NCI-H524 treated with DMSO at 0.1 percent for 48 hours (cell line): ENCODE data around the gene NUMA1.

Experiments used
- DNase-seq: peaks from one replicate; lab custom pipeline; 2025; lab: John Stamatoyannopoulos, UW

The NUMA1 gene

DNA sequence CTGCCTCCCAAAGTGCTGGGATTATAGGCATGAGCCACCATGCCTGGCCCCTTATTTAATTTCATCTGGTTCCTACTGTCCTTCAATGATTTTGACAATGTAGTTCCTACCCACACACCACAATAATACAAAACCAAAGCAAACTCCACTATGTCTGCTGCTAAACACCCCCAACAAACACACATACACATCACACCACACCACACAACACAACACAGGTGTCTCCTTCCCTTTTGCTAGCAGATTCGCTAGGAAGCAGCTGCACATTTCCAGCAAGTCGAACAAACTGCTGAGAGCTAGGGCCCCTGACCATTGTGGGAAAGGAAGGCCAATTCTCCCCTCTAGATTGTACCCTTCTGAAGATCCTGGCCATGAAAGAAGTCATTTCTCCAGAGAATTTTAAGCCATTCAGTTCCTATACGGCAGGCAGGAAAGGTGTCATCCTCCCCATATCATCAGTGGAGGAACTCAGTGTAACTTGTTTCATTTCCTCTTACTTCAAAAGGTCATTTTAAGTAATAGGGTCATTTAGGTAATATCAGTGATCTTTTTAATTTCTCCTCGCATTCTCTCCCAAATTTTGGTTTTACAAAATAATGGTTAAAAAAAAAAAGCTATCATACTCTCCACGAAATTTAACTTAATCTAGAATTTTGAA is 18.5 kb downstream of the NUMA1 start:
- no peak for DNase-seq

DNA sequence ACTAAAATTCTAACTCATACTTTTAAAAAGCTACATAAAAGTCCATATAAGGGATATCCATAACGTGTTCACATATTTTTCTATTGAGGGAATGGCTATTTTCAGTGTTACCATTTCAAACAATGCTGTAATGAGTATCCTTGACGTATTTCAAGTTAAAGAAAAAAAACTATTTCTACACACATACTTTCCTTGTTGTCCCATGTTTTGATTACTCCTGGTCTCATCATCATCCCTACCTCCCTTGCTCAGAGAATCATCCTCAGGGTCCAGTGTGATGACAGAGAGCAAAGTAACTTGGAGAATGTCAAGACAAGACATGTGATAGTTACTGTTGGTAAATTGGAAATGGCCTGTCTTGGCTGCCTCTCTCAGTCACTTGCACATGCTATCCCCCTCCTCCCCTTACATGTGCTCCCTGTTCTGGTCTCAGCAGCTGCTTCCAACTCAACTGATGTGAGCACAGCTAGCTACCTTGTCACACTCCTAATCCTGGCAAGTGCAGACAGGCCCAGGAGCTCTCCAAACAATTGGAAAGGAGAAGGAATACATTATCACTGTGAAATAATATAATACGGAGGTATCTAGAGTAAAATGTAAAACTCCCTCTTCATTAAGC is 21.8 kb downstream of the NUMA1 start:
- DNase-seq = no peak

DNA sequence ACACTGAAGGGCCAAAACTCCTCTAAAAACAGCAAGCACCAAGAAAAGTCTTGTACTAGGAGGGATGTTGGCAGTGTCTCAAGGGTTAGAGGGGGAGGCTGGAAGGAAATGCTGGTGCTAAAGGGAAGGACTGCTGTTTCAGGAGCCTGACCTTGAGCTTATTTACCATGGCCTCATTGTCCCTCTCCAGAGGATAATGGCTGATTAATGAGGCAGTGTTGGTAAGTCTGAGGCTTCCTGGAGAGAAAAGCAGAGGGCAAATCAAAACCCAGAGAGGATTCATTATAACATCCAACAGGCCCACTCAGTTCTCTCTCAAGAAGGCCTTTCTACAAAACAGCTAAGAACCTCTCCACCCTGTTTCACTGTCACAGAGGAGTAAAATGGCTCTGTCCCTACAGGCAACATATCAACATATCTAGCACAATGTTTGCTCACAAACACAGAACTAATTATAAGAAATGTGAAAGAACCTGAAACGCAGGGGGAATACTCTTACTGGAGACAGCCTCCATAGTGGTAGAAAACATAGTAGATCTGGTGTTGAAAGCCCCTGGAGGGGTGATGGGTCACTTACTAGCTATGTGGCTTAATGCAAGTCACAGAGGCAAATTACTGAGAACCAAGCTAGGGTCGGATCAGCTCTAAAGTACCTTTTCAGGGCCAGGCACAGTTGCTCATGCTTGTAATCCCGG is 31.4 kb downstream of the NUMA1 start:
- no peak for DNase-seq

DNA sequence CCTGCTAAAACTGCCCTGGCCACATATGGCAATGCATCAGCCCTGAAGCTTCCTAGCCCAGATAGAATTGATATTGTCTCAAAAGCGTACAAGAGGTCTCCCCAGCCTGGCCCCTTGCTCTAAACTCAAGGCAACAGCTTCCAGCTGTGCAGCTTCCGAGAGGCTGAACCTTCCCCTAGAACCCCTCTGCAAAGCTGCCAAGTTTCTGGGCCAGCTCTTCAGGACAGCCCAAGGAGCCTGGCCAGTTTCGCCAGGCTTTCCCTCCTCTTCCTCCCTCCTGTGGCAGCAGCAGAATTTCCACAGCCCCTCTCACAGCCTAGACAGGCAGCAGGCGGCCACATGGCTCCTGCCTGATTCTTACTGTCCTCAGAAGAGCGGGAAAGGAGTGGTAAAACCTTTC is 34.5 kb downstream of the NUMA1 start:
- DNase-seq = no peak

DNA sequence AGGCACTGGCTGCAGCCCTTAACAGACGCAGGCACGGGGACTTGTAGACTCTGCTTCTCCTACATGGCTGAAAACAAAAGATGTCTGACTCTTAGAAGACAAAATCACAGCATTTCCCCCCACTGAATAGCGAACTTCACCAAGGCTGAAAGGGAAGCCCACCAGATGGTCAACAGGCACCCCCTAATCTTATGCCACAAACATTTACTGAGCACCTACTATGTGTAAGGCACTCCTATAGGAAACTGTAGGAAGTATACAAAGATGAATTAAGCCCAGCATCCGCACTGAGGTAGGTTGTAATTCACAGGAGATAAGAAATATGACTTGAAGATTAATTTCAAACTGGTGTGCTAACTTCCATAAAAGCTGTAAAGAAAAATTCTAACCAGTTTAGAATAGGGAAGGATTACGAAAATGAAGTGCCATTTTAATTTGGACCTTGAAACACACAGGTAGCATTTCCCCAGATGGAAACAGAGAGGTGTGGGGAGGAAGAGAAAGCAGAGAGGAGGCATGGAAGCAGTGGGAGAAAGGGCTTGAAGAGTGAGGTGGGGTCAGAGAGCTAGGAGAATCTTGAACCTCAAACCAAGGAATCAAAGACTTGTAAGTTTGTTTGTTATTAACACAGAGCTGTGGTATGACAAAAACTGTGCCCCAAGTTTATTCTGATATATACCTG is 38.1 kb downstream of the NUMA1 start:
- DNase-seq = no peak

DNA sequence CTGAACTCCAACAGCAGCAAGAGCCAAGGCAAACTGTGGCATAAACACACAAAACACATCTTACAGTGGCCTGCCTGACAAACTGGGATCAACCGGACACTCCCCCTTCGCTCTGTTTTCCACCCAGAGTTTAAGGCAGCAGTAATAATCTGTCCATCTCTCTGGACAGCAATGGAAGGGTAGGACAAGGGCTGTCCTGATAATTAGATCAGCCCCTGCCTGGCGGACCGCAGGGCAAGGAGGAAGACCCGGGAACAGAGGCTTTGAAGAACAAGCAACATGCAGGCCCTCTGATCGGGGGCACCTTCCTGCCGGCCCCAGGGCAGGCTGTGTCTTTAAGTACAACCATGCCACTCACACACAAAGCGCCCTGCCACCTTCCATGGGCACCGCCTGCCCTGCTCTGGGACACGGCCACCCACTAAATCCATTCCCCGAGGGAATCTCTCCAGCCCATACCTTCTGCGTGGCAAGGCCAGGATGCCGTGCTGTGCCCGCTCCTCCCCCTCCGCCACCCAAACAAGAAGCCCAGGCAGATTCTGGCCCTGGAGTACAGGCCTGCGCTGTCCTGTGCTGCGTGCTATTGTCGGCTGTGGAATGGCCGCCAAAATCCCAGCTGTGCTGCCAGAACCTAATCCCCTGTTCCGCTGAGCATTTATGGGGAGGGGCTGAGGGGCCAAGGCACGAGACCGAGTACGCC is 38.8 kb downstream of the NUMA1 start:
- DNase-seq = peak; percentile 55

DNA sequence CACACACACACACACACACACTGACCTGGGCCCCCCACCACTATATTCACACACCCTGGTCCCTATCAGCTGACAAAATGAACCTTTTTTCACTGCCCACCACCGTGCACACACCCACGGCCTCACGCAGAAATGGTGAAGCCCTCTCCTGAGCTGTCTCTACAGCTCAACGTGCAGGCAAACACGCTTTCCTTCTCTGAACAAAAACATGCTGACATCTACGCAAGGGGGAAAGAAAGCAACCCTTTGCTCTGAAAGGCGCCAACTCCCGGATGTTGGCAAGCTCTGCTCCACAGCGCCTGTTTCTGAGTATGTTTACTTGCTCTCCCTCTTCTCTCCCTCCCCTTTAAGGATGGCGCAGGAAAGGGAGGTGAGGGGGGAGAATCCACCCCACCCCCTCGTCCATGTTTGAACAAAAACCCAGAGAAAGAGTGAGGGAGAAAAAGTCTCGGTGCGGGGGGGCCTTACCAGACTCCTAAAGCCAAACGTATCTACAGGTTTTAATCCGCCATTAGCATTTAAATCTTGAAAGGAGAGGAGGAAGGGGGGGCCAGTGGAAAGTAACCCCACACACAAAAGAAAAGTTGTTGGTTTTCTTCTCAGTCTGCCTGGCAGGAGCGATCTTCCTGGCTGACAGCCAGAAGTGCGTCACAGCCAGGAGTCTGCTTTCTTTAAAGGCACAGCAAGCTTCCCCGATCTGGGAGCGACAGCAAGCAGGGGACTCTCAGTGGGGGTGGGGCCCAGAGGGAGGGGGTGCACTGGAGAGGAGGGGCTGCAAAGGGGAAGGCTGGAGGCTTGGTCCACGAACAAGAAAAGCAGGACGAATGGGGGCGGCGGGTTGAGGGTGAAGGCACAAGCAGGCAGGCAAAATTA is 39.6 kb downstream of the NUMA1 start:
- DNase-seq = no peak

DNA sequence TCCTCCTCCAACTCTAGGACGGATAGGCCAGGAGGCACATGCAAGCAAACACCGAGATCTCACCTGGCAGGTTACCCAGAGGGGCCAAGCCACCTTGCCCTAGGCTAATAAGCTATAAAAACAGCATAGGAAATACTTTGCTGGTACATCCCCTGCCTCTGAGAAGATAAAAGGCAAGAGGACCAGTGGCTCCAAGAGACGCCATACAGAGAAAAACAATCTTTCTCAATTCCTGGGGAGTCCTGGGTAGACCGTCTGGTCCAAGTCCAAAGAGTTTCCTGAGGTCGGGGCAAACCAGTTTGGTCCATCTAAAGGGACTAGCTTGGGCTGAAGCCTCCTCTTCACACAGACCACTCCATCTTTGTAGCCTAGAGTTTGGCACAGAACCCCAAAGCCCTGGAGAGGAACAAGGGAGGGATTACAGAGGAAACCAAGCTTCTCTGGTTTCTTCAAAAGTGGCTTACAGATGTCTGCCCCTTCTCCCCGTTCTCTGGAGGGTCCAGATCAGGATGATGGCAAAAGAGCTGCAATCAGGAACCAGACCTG is 40.4 kb downstream of the NUMA1 start:
- no peak for DNase-seq

DNA sequence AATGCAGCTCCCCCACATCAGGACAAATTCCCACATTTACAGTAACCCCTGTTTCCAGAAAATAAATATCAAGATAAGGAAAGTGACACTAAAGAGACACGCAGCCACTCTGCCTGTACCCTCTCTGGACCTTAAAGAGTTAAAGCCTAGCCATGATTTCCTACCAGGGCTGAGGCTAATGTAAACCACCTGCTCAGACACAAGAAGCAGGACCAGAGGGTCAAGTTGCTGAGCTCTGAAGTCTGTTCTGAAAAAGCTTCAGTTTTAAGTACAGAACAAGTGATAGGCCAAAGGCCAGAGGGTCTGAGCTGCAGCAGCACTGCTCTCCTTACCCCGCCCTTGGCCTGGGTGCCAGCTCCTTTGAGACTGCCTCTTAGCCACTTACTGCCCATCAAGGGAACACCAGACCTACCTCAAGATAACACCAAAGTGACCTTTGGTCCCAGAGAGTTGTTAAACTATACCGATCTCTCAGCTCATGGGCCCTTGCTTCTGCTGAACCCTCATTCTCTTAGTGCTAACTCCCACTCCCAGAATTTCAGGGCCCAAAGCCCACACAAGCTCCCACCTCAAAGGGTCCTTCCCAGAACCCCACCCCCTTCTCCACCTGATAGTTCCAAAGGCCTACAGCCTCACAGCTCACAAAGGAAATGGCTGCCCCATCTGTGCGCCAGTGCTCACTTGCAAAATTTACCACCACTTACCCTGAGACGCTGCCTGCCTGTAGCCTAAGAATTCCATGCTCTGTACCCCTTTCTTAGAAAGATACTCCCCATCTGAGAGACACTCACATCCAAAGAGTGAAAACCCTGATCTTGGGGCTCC is 41.1 kb downstream of the NUMA1 start:
- DNase-seq = no peak

DNA sequence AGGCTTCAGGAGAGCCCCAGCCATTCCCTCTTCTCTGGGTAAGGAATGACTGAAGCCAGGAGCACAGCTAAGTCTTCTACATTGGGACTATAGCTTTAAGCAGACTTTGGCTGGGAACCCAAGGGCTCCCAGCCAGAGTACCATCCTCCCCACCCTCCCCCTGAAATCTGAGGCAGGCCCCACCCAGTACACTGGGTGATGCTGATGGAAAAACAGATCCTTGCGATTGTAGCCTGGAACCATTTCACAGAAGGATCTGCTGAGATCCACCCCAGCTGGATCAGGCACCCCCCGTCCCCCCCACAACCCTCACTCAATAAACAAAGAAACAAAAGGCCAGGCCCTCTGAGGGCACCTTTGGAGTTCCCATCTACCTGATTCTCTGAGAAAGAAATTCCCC is 41.9 kb downstream of the NUMA1 start:
- no peak for DNase-seq

DNA sequence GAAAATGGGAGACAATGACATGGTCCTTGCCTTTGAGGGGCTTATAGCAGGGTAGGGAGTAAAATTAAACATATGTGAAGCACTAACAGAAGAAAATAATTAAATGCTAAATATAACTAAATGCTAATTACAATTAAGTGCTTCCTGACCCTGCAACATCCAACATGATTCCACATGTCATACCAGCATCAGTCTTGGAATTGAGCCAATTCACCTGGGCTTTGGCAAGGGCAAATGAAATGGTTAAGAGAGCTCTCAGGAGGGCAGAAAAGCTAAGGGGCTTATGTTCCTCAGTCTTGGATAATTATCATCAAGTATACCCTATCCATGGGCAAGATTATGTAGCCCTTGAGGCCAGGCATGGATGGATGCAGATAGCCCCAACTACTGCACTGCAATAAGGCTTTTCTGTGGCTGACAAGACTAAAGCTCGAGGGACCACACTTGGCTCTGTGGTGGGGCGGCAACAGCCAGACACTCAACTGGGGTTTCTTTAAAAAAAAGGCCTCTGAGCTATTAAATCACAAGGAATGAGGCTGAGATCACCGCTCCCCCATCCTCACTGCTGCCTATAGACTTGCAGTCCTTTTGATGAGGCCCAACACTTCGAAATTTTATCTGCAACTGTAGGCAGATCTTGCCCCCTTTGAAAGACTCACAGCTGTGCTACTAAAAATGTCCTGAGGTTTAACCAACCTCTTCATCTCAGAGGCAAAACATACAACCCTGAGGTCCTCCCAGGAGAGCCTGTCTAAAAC is 42.6 kb downstream of the NUMA1 start:
- peak; percentile 81 for DNase-seq

DNA sequence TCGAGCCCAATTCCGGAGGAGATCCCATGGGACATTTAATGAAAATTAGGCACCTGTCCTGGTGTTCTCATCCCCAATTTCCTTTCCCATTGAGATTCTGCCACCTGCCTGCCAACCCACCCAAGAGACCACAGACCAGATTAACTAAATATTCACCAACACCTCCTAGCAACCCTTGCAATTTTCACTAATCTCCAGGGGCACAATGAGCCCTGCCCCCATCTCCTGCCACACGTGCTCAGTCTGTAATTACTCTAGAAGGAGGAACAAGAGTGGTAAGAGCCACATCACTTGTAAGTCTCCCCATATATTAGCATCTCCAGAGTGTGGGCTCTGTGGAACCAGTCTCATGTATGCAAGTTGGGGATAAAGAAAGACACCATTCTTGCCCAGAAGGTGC is 43.7 kb downstream of the NUMA1 start:
- DNase-seq = no peak

DNA sequence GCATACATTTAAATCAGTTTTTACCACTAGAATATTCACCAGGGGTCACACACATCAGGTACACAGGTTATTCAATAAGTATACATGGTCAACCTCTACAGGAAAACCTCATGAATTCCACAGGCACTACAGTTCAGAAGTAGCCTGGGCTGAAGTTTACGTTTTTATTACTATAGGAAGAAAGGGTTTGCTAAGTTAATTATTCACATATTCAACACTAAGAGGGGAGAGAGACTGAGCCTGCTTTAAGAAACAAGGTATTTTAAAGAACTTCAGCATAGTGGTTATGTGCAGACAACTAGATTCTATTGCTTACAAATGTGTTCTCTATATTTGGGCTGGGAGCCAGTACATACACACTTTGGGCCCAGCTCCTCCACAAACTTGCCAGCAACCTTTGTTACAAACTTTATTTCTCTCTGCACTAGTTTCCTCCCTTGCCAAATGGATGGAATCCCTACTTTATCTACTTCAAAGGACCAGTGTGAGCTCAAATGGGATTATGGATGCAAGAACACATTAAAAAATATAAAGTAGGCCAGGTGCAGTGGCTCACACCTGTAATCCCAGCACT is 49.8 kb downstream of the NUMA1 start:
- DNase-seq = no peak

DNA sequence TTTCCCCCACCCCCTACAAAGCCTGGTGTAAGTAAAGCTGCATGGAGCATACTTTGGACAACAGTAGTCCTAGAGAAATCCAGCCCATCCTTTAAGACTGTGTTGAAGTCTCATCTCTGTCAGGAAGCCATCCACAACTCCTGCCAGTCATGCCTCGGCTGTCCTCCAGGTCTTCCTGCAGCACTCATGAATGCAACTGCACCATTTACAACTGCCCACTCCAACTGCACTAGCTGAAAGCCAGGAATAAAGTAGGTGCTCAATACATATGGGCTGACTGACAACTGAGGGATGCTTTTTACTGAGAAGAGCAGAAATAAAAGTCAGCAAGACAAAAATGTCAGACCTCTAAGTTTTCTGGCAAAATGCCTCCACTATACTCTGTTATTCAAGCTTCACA is 54.3 kb downstream of the NUMA1 start:
- DNase-seq = no peak

DNA sequence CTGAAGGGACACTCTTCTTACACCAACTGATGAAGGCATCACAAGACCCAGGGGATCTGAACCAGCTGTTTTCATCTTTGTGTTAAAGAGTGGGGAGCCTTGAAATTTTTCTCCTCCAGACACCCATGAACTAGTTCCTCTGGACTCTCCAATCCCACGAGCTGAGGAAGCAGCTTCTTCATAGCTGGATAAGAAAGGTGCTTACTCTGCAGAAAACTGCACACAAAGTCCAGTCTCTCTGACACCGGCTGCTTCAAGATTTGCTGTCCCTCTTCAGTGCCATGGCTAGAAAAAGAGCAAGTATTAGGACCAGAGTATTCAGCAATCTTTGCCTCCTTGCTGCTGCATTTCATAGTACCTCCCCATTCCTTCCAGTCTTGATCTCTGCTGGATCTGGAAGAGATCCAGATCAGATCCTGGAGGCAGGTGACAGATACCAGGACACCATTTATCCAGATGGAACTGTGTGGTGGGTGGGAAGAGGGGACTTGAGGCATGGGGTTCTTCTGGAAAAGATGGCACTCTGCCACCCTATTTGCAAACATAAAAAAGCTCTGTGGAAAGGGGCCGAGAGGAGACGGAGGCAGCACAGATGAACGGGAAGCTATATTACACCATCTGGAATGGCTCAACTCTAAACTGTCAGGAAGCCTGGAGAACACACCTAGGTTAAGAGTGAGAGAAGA is 56.1 kb downstream of the NUMA1 start:
- no peak for DNase-seq

DNA sequence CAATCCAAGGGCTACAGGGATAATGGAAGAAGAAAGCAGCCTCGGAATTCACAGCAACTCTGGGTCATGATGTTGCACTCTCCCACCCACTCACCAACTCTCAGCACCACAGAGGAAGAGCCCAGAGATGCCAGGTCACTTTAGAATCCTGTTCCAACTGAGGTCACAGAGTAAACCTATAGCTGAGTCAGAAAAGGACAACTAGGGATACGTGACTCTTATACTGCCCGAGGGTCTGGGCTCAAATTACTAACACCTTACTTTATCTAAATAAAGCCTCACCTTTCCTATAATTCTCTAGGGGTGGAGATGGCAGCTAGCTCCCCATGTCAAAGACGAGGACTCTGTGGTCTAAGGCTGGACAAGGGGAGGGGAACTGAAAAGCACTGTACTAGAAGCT is 57.0 kb downstream of the NUMA1 start:
- no peak for DNase-seq

DNA sequence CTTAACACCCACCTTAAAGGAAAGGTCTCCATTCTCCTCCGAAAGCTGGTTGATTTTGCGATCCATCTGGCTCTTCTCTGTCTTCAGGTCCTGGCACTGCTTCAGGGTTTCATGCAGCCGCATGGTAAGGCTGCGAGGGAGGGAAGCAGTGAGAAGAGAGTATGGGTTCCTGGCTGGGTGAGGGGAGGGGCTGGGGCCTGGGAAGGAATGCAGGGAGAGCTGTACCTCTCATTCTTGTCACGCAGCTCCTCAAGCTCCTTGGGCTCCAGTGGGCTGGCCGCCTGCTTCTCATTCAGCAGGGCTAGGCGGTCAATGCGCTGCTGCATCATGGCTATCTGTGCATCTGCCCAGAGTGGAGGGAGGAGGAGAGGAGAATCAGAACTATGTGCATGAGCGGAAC is 62.2 kb downstream of the NUMA1 start:
- no peak for DNase-seq

DNA sequence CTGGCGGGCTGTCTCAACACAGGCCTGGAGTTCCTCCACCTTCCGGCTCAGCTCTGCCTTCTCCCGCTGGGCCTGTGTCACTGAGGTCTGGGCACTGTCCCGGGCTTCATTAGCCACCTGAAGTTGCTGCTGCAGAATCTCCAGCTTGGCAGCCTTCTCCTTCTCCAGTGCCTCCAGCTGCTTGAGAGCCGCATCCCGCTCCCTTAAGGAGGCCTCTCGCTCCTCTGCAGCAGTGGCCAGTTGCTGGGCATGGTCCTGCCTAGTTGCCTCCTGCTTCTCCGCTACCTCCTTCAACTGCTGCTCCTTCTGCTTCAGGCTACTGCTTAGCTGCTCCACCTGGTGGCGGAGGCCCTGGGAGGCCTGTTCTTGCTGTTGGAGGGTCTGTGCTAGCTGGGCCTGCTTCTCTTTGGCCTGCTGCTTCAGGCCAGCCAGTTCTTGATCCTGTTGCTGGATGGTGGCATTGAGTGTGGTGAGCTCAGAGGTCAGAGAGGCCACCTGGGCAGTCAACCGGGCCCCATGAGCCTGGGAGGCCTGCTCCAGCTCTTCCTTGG is 64.8 kb downstream of the NUMA1 start:
- DNase-seq = no peak
